ENCODE results near the gene CHD5.

- TF ChIP-seq, protein P1, sequence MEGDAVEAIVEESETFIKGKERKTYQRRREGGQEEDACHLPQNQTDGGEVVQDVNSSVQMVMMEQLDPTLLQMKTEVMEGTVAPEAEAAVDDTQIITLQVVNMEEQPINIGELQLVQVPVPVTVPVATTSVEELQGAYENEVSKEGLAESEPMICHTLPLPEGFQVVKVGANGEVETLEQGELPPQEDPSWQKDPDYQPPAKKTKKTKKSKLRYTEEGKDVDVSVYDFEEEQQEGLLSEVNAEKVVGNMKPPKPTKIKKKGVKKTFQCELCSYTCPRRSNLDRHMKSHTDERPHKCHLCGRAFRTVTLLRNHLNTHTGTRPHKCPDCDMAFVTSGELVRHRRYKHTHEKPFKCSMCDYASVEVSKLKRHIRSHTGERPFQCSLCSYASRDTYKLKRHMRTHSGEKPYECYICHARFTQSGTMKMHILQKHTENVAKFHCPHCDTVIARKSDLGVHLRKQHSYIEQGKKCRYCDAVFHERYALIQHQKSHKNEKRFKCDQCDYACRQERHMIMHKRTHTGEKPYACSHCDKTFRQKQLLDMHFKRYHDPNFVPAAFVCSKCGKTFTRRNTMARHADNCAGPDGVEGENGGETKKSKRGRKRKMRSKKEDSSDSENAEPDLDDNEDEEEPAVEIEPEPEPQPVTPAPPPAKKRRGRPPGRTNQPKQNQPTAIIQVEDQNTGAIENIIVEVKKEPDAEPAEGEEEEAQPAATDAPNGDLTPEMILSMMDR (IDR thresholded peaks at IDR 0.05): no peak
- no peak for TF ChIP-seq POLR2A (IDR thresholded peaks at IDR 0.05)
These were observed 12.5 kb downstream of the CHD5 start for GRCh38 chr1:6167391-6168303.

Data from tibial nerve (tissue), 3 donors.